Measurements from ENCODE around the gene MED20.

The MED20 gene

DNA sequence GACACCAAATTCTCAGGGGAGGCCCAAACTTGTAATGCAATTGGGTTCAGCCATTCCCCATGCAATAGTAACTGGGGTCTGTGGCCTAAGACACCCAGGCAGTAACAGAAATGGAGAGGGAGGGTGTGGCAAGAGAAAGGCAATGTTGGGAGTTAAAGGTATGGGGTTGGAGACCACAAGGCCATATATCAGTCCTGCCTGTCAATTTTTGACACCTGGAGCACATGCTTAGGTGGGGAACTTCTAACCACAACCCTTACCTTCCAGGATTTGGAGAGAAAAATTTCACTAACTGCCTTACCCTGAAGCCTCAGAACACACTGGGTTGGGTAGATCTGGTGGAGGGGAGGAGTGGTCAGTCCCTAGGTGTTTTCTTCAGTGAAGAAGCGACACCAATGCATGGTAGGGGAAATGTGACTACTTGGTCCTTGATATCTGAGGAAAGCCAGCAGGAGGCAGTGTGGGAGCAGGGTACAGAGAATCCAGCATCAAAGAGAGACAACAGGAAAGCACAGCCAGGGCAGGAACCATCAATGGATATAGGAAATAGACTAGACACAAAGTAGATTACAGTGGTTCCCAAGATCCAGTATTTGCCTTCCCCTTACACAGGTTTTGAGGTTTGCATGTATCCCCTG, 18.9 kb downstream of the MED20 start:
- no peak for FAIRE-seq
- DNase-seq (ENCODE audit: insufficient read length, low spot score) = no peak
- no peak for TF ChIP-seq POLR2A (IDR thresholded peaks at IDR 0.05; ENCODE audit: low read depth, low read length)

- DNase-seq (ENCODE audit: insufficient read length, low spot score) = no peak
- no peak for FAIRE-seq
- TF ChIP-seq POLR2A (IDR thresholded peaks at IDR 0.05; ENCODE audit: low read depth, low read length) = no peak
Observed at GRCh38 chr6:41900861-41901260, 20.1 kb downstream of the MED20 start.

DNA sequence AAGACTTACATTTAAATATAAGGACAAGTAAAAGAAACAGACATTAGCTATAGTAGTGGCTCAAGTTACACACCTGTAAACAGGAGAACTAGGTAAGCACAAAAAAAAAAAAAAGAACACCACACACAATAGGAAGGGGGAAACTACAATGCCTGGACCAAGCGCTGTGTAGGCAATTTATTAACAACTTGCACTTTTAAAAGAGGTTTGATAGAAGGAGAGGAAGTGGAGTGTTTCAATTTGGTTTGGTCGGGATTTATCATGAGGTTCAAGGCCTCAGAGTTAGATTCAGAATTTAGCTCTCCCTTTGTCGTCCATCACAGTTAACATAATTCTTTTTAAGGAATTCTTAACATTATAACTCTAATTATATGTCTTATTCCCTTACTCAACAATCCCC, 24.7 kb downstream of the MED20 start:
- no peak for TF ChIP-seq POLR2A (IDR thresholded peaks at IDR 0.05; ENCODE audit: low read depth, low read length)
- DNase-seq (ENCODE audit: insufficient read length, low spot score) = no peak

GRCh38 chr6:41895300-41896233, 25.4 kb downstream of the MED20 start, which contains the start of gene USP49:
TSS of gene USP49 (minus strand) at chr6:41895375. CDS start at chr6:41806983, 88,392 bp downstream.
- TF ChIP-seq POLR2A (IDR thresholded peaks at IDR 0.05; ENCODE audit: low read depth, low read length) = 0 out of 2 replicates have a peak, but pooled peaks have one; percentile 27
- peak; percentile 94 for FAIRE-seq
- DNase-seq (ENCODE audit: insufficient read length, low spot score) = peak; percentile 86

More for the DNA sequence above, 24.7 kb downstream of the MED20 start:
- no peak for FAIRE-seq

DNA sequence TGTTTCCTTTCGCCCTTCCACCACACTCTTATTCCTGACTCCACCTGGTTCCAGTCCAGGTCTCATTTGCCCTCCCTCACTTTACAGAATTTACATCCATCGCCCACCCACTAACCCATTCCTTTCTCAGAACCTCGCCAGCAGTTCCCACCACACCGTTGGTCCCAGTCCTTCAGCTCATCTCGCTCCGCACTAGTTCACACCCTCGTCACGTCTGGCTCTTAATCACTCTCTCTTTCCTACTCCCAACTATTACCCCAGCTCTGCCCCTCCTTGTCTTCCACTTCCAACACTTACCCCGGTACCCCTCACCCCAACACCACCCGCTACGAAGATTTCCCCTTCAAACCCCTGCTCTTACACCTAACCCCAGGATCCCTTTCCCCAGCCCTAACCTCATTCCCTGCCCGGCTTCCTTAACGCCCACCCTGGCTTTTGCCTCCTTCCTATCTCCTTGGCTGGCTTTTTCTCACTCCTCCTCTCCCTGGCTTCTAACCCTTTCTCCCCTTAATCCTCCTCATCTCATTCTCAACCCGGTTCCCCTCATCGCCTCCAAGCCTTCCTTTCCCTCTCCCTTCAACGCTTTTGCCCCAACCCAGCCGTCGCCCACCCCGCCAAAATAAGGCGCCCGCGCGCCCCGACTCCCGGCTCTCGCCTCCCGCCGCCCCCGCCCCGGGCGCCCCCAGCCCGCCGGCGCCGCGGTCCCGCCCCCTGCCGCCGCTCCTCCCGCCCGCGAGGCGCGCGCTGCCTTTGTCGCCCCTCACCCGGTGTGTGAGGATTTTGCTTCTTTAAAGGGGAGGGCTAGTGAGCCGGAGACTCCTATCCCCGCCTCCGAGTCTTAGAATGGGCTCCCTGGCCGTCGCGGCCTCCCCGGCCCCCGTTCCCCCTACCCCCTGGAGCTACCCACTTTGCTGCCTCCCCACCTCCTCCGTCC, 26.3 kb downstream of the MED20 start:
- DNase-seq (ENCODE audit: insufficient read length, low spot score) = no peak
- FAIRE-seq = peak; percentile 6
- TF ChIP-seq POLR2A (IDR thresholded peaks at IDR 0.05; ENCODE audit: low read depth, low read length) = no peak

GRCh38 chr6:41892921-41893564, 27.9 kb downstream of the MED20 start:
- TF ChIP-seq POLR2A (IDR thresholded peaks at IDR 0.05; ENCODE audit: low read depth, low read length) = no peak
- no peak for FAIRE-seq
- no peak for DNase-seq (ENCODE audit: insufficient read length, low spot score)

DNA sequence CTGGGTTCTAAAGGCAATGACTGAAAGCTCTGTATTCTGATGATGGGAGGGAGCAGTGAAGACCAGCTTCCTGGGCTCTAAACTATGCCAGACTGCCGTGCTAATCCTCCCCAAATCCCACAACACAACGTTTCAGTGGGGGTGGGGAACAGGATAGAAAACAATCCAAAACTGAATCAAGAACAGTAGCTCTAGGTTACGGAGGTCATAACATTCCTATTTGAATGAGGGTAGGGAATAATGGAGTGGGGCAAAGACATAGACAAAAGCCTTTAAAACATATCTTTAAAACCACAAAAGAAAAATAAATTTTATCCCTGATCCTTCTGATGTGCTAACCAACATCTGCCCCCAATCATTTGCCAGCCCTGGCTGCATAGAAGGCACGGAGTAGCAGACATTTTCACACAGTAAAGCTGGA, 33.6 kb downstream of the MED20 start:
- DNase-seq (ENCODE audit: insufficient read length, low spot score) = no peak
- no peak for FAIRE-seq
- no peak for TF ChIP-seq POLR2A (IDR thresholded peaks at IDR 0.05; ENCODE audit: low read depth, low read length)

- DNase-seq (ENCODE audit: insufficient read length, low spot score) = no peak
- no peak for FAIRE-seq
- no peak for TF ChIP-seq POLR2A (IDR thresholded peaks at IDR 0.05; ENCODE audit: low read depth, low read length)
Observed at GRCh38 chr6:41885930-41886329, 35.0 kb downstream of the MED20 start.

DNA sequence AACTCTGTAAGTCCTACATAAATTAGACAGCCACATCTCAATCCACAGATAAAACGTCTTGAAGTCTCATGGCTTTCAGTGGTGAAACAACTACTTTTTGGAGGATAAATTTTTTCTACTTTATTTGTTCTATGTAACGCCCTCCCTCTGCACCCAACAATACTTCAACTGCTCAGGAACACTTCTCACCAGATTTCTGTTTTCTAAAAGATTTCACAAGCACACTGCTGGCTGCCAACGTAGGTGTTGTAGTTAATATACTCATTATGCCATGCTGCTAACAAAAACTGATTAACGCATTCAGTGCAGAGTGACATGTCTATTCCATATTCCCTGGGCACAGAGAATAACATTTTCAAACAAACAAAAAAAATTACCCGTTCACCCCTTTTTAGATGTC, 36.0 kb downstream of the MED20 start:
- no peak for TF ChIP-seq POLR2A (IDR thresholded peaks at IDR 0.05; ENCODE audit: low read depth, low read length)
- DNase-seq (ENCODE audit: insufficient read length, low spot score) (no peak), FAIRE-seq (no peak)

GRCh38 chr6:41881506-41881905, 39.4 kb downstream of the MED20 start:
- DNase-seq (ENCODE audit: insufficient read length, low spot score) (no peak), FAIRE-seq (no peak)
- TF ChIP-seq POLR2A (IDR thresholded peaks at IDR 0.05; ENCODE audit: low read depth, low read length) = no peak

DNA sequence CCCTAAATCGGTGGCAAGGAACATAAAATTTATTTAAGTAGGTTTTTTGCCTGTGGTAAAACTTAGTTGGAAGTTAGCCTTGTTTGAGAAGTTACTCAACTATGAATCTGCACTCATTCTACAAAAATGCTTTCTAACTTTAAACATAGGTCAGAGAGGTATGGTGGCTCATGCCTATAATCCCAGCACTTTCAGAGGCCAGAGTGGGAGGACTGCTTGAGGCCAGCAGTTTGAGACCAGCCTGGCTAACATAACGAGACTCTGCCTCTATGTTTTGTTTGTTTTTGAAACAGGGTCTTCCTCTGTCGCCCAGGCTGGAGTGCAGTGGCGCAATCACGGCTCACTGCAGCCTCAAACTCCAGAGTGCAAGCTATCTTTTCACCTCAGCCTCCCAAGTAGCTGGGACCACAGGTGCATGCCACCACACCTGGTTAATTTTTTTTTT, 42.0 kb downstream of the MED20 start:
- TF ChIP-seq POLR2A (IDR thresholded peaks at IDR 0.05; ENCODE audit: low read depth, low read length) = no peak
- no peak for DNase-seq (ENCODE audit: insufficient read length, low spot score)
- peak; percentile 73 for FAIRE-seq

DNA sequence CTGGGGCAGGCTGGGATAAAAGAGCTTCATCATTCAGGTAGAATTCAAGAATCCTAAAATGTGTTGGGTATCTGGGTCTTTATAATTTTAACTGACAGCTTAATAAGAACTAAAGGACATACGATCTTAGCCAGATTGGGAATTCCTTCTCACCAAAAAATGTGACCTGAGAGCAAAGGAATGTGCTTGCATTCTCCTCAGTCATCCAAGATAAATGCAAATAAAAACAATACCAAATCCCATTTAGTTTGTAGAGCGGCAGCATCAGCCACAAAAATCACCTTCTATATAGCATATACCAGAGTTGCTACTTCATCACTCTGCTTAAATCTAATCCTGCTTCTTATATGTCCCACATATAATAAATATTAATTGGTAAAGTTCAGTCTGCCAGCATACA, 42.7 kb downstream of the MED20 start:
- DNase-seq (ENCODE audit: insufficient read length, low spot score) = no peak
- FAIRE-seq = peak; percentile 96
- TF ChIP-seq POLR2A (IDR thresholded peaks at IDR 0.05; ENCODE audit: low read depth, low read length) = no peak

DNA sequence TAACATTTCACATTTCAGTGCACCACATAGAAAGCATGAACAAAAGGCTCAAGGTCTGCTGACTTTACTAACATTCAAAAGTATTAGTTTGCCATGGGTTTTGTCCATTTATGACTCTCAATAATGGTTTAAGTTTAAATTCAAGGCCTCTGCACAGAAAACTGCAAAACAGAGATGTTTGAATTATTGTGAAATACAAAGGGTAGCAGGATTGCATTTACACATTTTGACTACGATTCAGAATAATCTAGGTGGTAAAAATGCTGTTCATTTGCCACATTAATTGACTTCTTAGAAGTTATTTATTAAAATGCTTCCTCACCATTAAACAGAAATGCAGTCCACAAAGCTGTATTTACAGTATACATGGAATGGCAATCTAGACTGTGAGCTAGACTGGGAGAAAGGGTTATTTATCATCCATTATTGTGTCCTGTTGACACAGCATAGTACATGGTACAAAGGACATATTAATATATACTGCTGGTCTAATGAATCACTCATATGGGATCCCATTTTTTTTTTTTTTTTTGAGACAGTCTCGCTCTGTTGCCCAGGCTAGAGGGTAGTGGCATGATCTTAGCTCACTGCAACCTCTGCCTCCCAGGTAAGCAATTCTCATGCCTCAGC, 43.8 kb downstream of the MED20 start:
- no peak for TF ChIP-seq POLR2A (IDR thresholded peaks at IDR 0.05; ENCODE audit: low read depth, low read length)
- FAIRE-seq (peak; percentile 62), DNase-seq (ENCODE audit: insufficient read length, low spot score) (no peak)
